ENCODE data around the gene EYA3.

GRCh38 chr1:27973771-27974416 is 114.5 kb downstream of the EYA3 start:
- no peak for TF ChIP-seq POLR2A (IDR thresholded peaks at IDR 0.05; ENCODE audit: low read depth)
- no peak for TF ChIP-seq POLR2AphosphoS5 (IDR thresholded peaks at IDR 0.05)
- no peak for TF ChIP-seq CTCF (IDR thresholded peaks at IDR 0.05)
